ENCODE data around the gene DOCK6. TPM values are rescaled to one million over a fixed set of nuclear protein-coding genes. Genes with fewer than 3 reads are reported as not detected.
A peak's percentile ranks its signal among the peaks of the same experiment; 100 is the strongest.

The DOCK6 gene
- total and polyA plus RNA-seq, 2 of the 13 experiments (the other 11 are each of a cell fraction or from before 2014, with no cell fraction given), result 5.4 to 38.1 TPM

GRCh38 chr19:11197291-11198174, 64.8 kb downstream of the DOCK6 start, which contains the start of gene KANK2 (continued):
- peak; percentile 88 for TF ChIP-seq SP4 (CRISPR knock-in tag; IDR thresholded peaks at IDR 0.05)
- TF ChIP-seq ETV5 (CRISPR knock-in tag; IDR thresholded peaks at IDR 0.05; ENCODE audit: borderline replicate concordance), result no peak
- no peak for TF ChIP-seq ERF (CRISPR knock-in tag; IDR thresholded peaks at IDR 0.05)
- TF ChIP-seq ZMYM3 (CRISPR knock-in tag; IDR thresholded peaks at IDR 0.05), result peak; percentile 97
- TF ChIP-seq ATF7 (IDR thresholded peaks at IDR 0.05), result no peak
- no peak for TF ChIP-seq ATF7 (CRISPR knock-in tag; IDR thresholded peaks at IDR 0.05)
- no peak for TF ChIP-seq ZNF362 (CRISPR knock-in tag; IDR thresholded peaks at IDR 0.05; ENCODE audit: borderline replicate concordance)
- no peak for TF ChIP-seq ZBTB7A (CRISPR knock-in tag; IDR thresholded peaks at IDR 0.05)
- TF ChIP-seq ZZZ3 (CRISPR knock-in tag; IDR thresholded peaks at IDR 0.05; ENCODE audit: borderline replicate concordance), result no peak
- no peak for TF ChIP-seq ZNF564 (CRISPR knock-in tag; IDR thresholded peaks at IDR 0.05)
- no peak for TF ChIP-seq NCOA1 (CRISPR knock-in tag; IDR thresholded peaks at IDR 0.05)
- no peak for TF ChIP-seq ISL2 (CRISPR knock-in tag; IDR thresholded peaks at IDR 0.05)
- peak; percentile 19; the same call in 1 of the 2 replicates for TF ChIP-seq HMG20A (CRISPR knock-in tag; IDR thresholded peaks at IDR 0.05; ENCODE audit: borderline replicate concordance)
- no peak for TF ChIP-seq ZUFSP (CRISPR knock-in tag; IDR thresholded peaks at IDR 0.05; ENCODE audit: borderline replicate concordance)
- TF ChIP-seq SYNCRIP (IDR thresholded peaks at IDR 0.05; ENCODE audit: insufficient read depth, low read depth, low read length), result no peak
- TF ChIP-seq MIXL1 (CRISPR knock-in tag; IDR thresholded peaks at IDR 0.05), result no peak
- TF ChIP-seq MAFK (conservative IDR thresholded peaks at IDR 0.05 in 1 of 2, IDR thresholded peaks at IDR 0.05 in 1 of 2; ENCODE audit: low read length in 2 of 2), result no peak
- peak; percentile 38; the same call in 1 of the 2 replicates for TF ChIP-seq FOXA3 (CRISPR knock-in tag; IDR thresholded peaks at IDR 0.05)
- no peak for TF ChIP-seq ZFP90 (CRISPR knock-in tag; IDR thresholded peaks at IDR 0.05; ENCODE audit: borderline replicate concordance)
- peak; percentile 93 for TF ChIP-seq ZNF263 (CRISPR knock-in tag; IDR thresholded peaks at IDR 0.05)
- TF ChIP-seq ZNF281 (CRISPR knock-in tag; IDR thresholded peaks at IDR 0.05; ENCODE audit: borderline replicate concordance), result peak; percentile 91
- no peak for TF ChIP-seq SKIL (CRISPR knock-in tag; IDR thresholded peaks at IDR 0.05; ENCODE audit: borderline replicate concordance)

All from HepG2 (cell line).